Measurements from ENCODE around the gene CCNE1. TPM values are rescaled to one million over a fixed set of nuclear protein-coding genes. Genes with fewer than 3 reads are reported as not detected.
A peak's percentile ranks its signal among the peaks of the same experiment; 100 is the strongest.

The CCNE1 gene
- total RNA-seq, 4 donors from 2014 or later, result 9.1 to 15.6 (median 13.0) TPM

GRCh38 chr19:29871143-29871542 is 59.4 kb downstream of the CCNE1 start:
- intact Hi-C loops (cut with DNase I; ENCODE audit: low total_unique reads), result loop anchor here (10.0 kb wide), 1 partner anchor 106 kb away; no protein-coding TSS in a partner anchor
- H3K4me3 ChIP-seq (ENCODE audit: low read depth, poor library complexity, severe bottlenecking), result no peak overlapping the region
- TF ChIP-seq POLR2A (IDR thresholded peaks at IDR 0.05), result no peak
- TF ChIP-seq CTCF (IDR thresholded peaks at IDR 0.05), result no peak
- no peak for DNase-seq (ENCODE audit: low spot score in 2 of 2)
- 43 to 62% methylated on average over 2 of the region's 2 CpGs for WGBS, 2 donors

GRCh38 chr19:29872224-29872731 is 60.5 kb downstream of the CCNE1 start:
- DNase-seq (ENCODE audit: low spot score in 2 of 2), result no peak
- TF ChIP-seq CTCF (IDR thresholded peaks at IDR 0.05) (no peak), POLR2A (IDR thresholded peaks at IDR 0.05) (no peak)
- 9 to 10% methylated on average over 26 to 32 of the region's 33 CpGs for WGBS, 2 donors
- H3K4me3 ChIP-seq (ENCODE audit: low read depth, poor library complexity, severe bottlenecking), result no peak overlapping the region
- intact Hi-C loops (cut with DNase I; ENCODE audit: low total_unique reads), result loop anchor here (10.0 kb wide), 1 partner anchor 107 kb away; no protein-coding TSS in a partner anchor

GRCh38 chr19:29873024-29873800 is 61.4 kb downstream of the CCNE1 start:
- DNase-seq (ENCODE audit: low spot score in 2 of 2), result peak in 1 of 2 donors; percentile 90
- intact Hi-C loops (cut with DNase I; ENCODE audit: low total_unique reads), result loop anchor here (10.0 kb wide), 1 partner anchor 108 kb away; no protein-coding TSS in a partner anchor
- H3K4me3 ChIP-seq (ENCODE audit: low read depth, poor library complexity, severe bottlenecking), result no peak overlapping the region
- TF ChIP-seq CTCF (IDR thresholded peaks at IDR 0.05) (no peak), POLR2A (IDR thresholded peaks at IDR 0.05) (no peak)
- 2 to 4% methylated on average over 29 to 30 of the region's 77 CpGs for WGBS, 2 donors

Other genes with a start within 250 kb of the CCNE1 start
- gene POP4, start 205.7 kb upstream of the CCNE1 start, total RNA-seq, result 10 to 100 TPM; 33.6 to 53.4 (median 46.4) TPM
- 10 to 100 TPM; 13.1 to 18.1 (median 17.2) TPM for gene PLEKHF1, start 146.5 kb upstream of the CCNE1 start, total RNA-seq
- 10 to 100 TPM; 20.6 to 32.3 (median 26.0) TPM for gene C19orf12, start 96.7 kb upstream of the CCNE1 start, total RNA-seq
- gene URI1, start 130.2 kb downstream of the CCNE1 start, total RNA-seq, result 10 to 100 TPM; 36.6 to 66.0 (median 53.9) TPM